ENCODE data around the gene ACSF3.

The ACSF3 gene

DNA sequence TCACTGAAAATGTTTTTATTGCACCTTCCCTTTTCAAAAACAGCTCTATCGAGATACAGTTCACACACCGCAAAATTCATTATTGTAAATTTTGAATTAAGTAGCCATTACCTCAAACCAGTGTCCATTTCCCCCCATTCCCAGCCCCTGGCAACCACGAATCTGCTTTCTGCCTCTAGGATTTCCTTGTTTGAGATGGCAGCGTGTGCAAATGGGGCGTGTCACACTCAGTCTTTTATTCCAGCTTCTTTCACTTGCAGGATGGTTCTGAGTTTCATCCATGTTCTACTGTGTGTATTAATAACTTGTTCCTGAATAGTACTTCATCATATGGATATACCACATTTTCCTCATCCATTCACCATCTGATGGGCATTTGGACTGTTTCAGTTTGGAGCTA, 14.8 kb downstream of the ACSF3 start:
- ChIA-PET CTCF (no interaction called here), POLR2A (interaction anchor here (0.7 kb wide), 1 partner anchor 101 kb away, joined by 4 read pairs; no protein-coding TSS in a partner anchor)
- no peak overlapping the region for H3K4me3 ChIP-seq (ENCODE audit: low read depth, low read length)
- H3K36me3 ChIP-seq (ENCODE audit: control insufficient read depth in 2 of 2, insufficient read depth in 1 of 2, low read length in 2 of 2): peaks cover 15 to 79% of the 10 kb centered on the region in 2 experiments; a peak in 2 of 3 replicates
- no peaks in the 10 kb centered on the region for H3K9me3 ChIP-seq (ENCODE audit: control insufficient read depth, insufficient read depth, low read depth, low read length)
- TF ChIP-seq ZNF701 (tag by site-specific recombination; IDR thresholded peaks at IDR 0.05): no peak
- TF ChIP-seq ZNF558 (tag by site-specific recombination; IDR thresholded peaks at IDR 0.05): no peak
- TF ChIP-seq, protein P1, sequence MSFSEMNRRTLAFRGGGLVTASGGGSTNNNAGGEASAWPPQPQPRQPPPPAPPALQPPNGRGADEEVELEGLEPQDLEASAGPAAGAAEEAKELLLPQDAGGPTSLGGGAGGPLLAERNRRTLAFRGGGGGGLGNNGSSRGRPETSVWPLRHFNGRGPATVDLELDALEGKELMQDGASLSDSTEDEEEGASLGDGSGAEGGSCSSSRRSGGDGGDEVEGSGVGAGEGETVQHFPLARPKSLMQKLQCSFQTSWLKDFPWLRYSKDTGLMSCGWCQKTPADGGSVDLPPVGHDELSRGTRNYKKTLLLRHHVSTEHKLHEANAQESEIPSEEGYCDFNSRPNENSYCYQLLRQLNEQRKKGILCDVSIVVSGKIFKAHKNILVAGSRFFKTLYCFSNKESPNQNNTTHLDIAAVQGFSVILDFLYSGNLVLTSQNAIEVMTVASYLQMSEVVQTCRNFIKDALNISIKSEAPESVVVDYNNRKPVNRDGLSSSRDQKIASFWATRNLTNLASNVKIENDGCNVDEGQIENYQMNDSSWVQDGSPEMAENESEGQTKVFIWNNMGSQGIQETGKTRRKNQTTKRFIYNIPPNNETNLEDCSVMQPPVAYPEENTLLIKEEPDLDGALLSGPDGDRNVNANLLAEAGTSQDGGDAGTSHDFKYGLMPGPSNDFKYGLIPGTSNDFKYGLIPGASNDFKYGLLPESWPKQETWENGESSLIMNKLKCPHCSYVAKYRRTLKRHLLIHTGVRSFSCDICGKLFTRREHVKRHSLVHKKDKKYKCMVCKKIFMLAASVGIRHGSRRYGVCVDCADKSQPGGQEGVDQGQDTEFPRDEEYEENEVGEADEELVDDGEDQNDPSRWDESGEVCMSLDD (tag by site-specific recombination; IDR thresholded peaks at IDR 0.05): no peak
- no peak for TF ChIP-seq ZNF202 (tag by site-specific recombination; IDR thresholded peaks at IDR 0.05; ENCODE audit: borderline replicate concordance)
- TF ChIP-seq ZNF629 (tag by site-specific recombination; IDR thresholded peaks at IDR 0.05): no peak
- no peak for TF ChIP-seq BCL11A (tag by site-specific recombination; IDR thresholded peaks at IDR 0.05; ENCODE audit: low read depth)
- no peak for TF ChIP-seq REPIN1 (tag by site-specific recombination; IDR thresholded peaks at IDR 0.05; ENCODE audit: low read depth)
- TF ChIP-seq ZNF623 (tag by site-specific recombination; IDR thresholded peaks at IDR 0.05): no peak
- no peak for TF ChIP-seq IKZF3 (tag by site-specific recombination; IDR thresholded peaks at IDR 0.05)
- no peak for TF ChIP-seq ZNF10 (tag by site-specific recombination; IDR thresholded peaks at IDR 0.05)
- TF ChIP-seq MEIS1 (CRISPR knock-in tag; IDR thresholded peaks at IDR 0.05; ENCODE audit: borderline replicate concordance): no peak
- TF ChIP-seq PBX3 (CRISPR knock-in tag; IDR thresholded peaks at IDR 0.05): no peak
- TF ChIP-seq ZSCAN16 (tag by site-specific recombination; IDR thresholded peaks at IDR 0.05): no peak
- no peak for TF ChIP-seq ZNF843 (tag by site-specific recombination; IDR thresholded peaks at IDR 0.05)
- no peak for TF ChIP-seq ZXDB (tag by site-specific recombination; IDR thresholded peaks at IDR 0.05)
- TF ChIP-seq ZNF18 (tag by site-specific recombination; IDR thresholded peaks at IDR 0.05): no peak
- no peak for TF ChIP-seq ZNF585B (tag by site-specific recombination; IDR thresholded peaks at IDR 0.05)
- no peak for TF ChIP-seq ZNF664 (tag by site-specific recombination; IDR thresholded peaks at IDR 0.05)
- H3K27ac ChIP-seq (ENCODE audit: extremely low read depth, low read depth, low read length): no peak overlapping the region
- H3K4me1 ChIP-seq (ENCODE audit: control insufficient read depth, insufficient read depth, low read length): no peaks in the 10 kb centered on the region

- ChIA-PET POLR2A (no interaction called here), CTCF (no interaction called here)
- Histone ChIP-seq H3K27ac (ENCODE audit: extremely low read depth, low read depth, low read length) (no peak overlapping the region), H3K9me3 (ENCODE audit: control insufficient read depth, insufficient read depth, low read depth, low read length) (no peaks in the 10 kb centered on the region), H3K36me3 (ENCODE audit: control insufficient read depth in 2 of 2, insufficient read depth in 1 of 2, low read length in 2 of 2) (peaks cover 15 to 78% of the 10 kb centered on the region in 2 experiments; a peak in 2 of 3 replicates), H3K4me1 (ENCODE audit: control insufficient read depth, insufficient read depth, low read length) (no peaks in the 10 kb centered on the region), H3K4me3 (ENCODE audit: low read depth, low read length) (no peak overlapping the region)
- TF ChIP-seq ZNF202 (tag by site-specific recombination; IDR thresholded peaks at IDR 0.05; ENCODE audit: borderline replicate concordance) (no peak), ZNF513 (tag by site-specific recombination; IDR thresholded peaks at IDR 0.05) (no peak), ZNF530 (tag by site-specific recombination; IDR thresholded peaks at IDR 0.05; ENCODE audit: low read depth) (no peak), ZNF112 (tag by site-specific recombination; IDR thresholded peaks at IDR 0.05) (no peak), ZNF292 (tag by site-specific recombination; IDR thresholded peaks at IDR 0.05; ENCODE audit: borderline replicate concordance, low read depth) (no peak)
Measured at GRCh38 chr16:89110641-89111040, 17.0 kb downstream of the ACSF3 start.
